GM18498 (cell line): ENCODE results near the gene PLCG2.
A peak's percentile ranks its signal among the peaks of the same experiment; 100 is the strongest.

ENCODE experiments used
- ATAC-seq: cut with Tn5 transposase; IDR thresholded peaks from one replicate; pipeline ENCODE4 v1.9.1; 2021; ENCODE audit warnings: mild to moderate bottlenecking, moderate library complexity; ENCODE audit not compliant: unreplicated experiment

Gene PLCG2

GRCh38 chr16:81838794-81839193 lies 59.7 kb downstream of the PLCG2 start:
- peak; percentile 40 for ATAC-seq

GRCh38 chr16:81841722-81842121 lies 62.6 kb downstream of the PLCG2 start:
- peak; percentile 62 for ATAC-seq

- no peak for ATAC-seq
Measured at GRCh38 chr16:81842564-81843242, 63.6 kb downstream of the PLCG2 start.

- no peak for ATAC-seq
Measured at GRCh38 chr16:81843243-81843582, 64.1 kb downstream of the PLCG2 start.

GRCh38 chr16:81843683-81844082 lies 64.6 kb downstream of the PLCG2 start:
- no peak for ATAC-seq

GRCh38 chr16:81846105-81846504 lies 67.0 kb downstream of the PLCG2 start:
- no peak for ATAC-seq

GRCh38 chr16:81848306-81848853 lies 69.3 kb downstream of the PLCG2 start:
- no peak for ATAC-seq

GRCh38 chr16:81850197-81850944 lies 71.3 kb downstream of the PLCG2 start:
- ATAC-seq = no peak

GRCh38 chr16:81852347-81852746 lies 73.3 kb downstream of the PLCG2 start:
- ATAC-seq = no peak

- ATAC-seq = no peak
Measured at GRCh38 chr16:81855552-81856153, 76.6 kb downstream of the PLCG2 start.

- ATAC-seq = no peak
Measured at GRCh38 chr16:81860287-81861266, 81.5 kb downstream of the PLCG2 start.

GRCh38 chr16:81861503-81861902 lies 82.4 kb downstream of the PLCG2 start:
- ATAC-seq = no peak

- ATAC-seq = no peak
Measured at GRCh38 chr16:81861915-81862314, 82.8 kb downstream of the PLCG2 start.

- ATAC-seq = peak; percentile 81
Measured at GRCh38 chr16:81863630-81864352, 84.7 kb downstream of the PLCG2 start.

GRCh38 chr16:81864646-81865382 lies 85.7 kb downstream of the PLCG2 start:
- ATAC-seq = no peak

GRCh38 chr16:81866820-81867440 lies 87.8 kb downstream of the PLCG2 start:
- no peak for ATAC-seq

- ATAC-seq = no peak
Measured at GRCh38 chr16:81868057-81868748, 89.1 kb downstream of the PLCG2 start.

- no peak for ATAC-seq
Measured at GRCh38 chr16:81869326-81869725, 90.2 kb downstream of the PLCG2 start.
